Activated T-helper 1 cell treated with anti-CD3 and anti-CD28 coated beads, Interleukin-12 subunit alpha, Interleukin-12 subunit beta, Interleukin-2, Interleukin-4 antibody, amounts not matched to agents 30 ng/mL and 10 ng/mL and 1 ng/mL, durations not matched to agents 14 hours and 24 hours and 36 hours (primary cell): Measurements from ENCODE around the gene ACVRL1. TPM values are rescaled to one million over a fixed set of nuclear protein-coding genes. Genes with fewer than 3 reads are reported as not detected.

Experiments
- DNase-seq: peaks from one replicate; pipeline ENCODE4 v3.0.0; 2021; ENCODE audit warnings: low spot score
- H3K27ac Mint-ChIP-seq: one replicate; pipeline ENCODE4 v1.8.0; 2021; ENCODE audit warnings: mild to moderate bottlenecking, mixed read lengths
- H3K27me3 Mint-ChIP-seq: one replicate; pipeline ENCODE4 v1.8.0; 2022; ENCODE audit warnings: mild to moderate bottlenecking, moderate library complexity, mixed read lengths; ENCODE audit not compliant: insufficient read depth
- H3K36me3 Mint-ChIP-seq: one replicate; pipeline ENCODE4 v1.8.0; 2021; ENCODE audit warnings: low read depth, mixed read lengths
- H3K4me1 Mint-ChIP-seq: one replicate; pipeline ENCODE4 v1.8.0; 2021; ENCODE audit warnings: low read depth, mixed read lengths
- H3K4me3 Mint-ChIP-seq: one replicate; pipeline ENCODE4 v1.8.0; 2021; ENCODE audit warnings: mild to moderate bottlenecking, moderate library complexity, mixed read lengths
- H3K9me3 Mint-ChIP-seq: one replicate; pipeline ENCODE4 v1.8.0; 2021; ENCODE audit warnings: mixed read lengths
- intact Hi-C: fragments of 100-400 bp; cut with micrococcal nuclease; formaldehyde crosslinking; loops from one replicate; pipeline ENCODE4 v1.15.1; 2024
- total RNA-seq: library from RNA; stranded (reverse); gene quantifications from 2 replicates; pipeline ENCODE4 v1.2.3, GENCODE V29; 2022

ACVRL1 gene
- total RNA-seq, 1 donor from 2014 or later, result not detected

- Mint-ChIP-seq H3K36me3 (peaks cover 6% of the 10 kb centered on the region), H3K9me3 (no peaks in the 10 kb centered on the region), H3K27me3 (peaks cover 40% of the 10 kb centered on the region), H3K4me1 (peaks cover 51% of the 10 kb centered on the region), H3K4me3 (peak within 1 kb of the TSS; percentile 89), H3K27ac (peak within 1 kb of the TSS; percentile 67)
- peak; percentile 83 for DNase-seq
- intact Hi-C loops, result loop anchor here (1.0 to 5.0 kb wide), 7 partner anchors 20 to 584 kb away; partner anchors contain the start of genes NR4A1 and TAMALIN
Observed at GRCh38 chr12:51951199-51951842, 44.0 kb downstream of the ACVRL1 start, which contains the start of gene ACVR1B. Gene ACVR1B, plus strand, starts transcription at chr12:51951699. Its CDS starts 45 bp downstream, at chr12:51951744.

- H3K27me3 Mint-ChIP-seq, result peaks cover 40% of the 10 kb centered on the region
- H3K4me1 Mint-ChIP-seq, result peaks cover 51% of the 10 kb centered on the region
- peaks cover 6% of the 10 kb centered on the region for H3K36me3 Mint-ChIP-seq
- no peaks in the 10 kb centered on the region for H3K9me3 Mint-ChIP-seq
- intact Hi-C loops, result loop anchor here (1.0 to 5.0 kb wide), 7 partner anchors 19 to 585 kb away; partner anchors contain the start of genes NR4A1 and TAMALIN
- peak overlapping the region; percentile 40 for H3K27ac Mint-ChIP-seq
- peak overlapping the region; percentile 64 for H3K4me3 Mint-ChIP-seq
- DNase-seq, result no peak
Observed at GRCh38 chr12:51951843-51952722, 44.8 kb downstream of the ACVRL1 start.

GRCh38 chr12:51953089-51953488 is 45.8 kb downstream of the ACVRL1 start:
- intact Hi-C loops, result loop anchor here (5.0 kb wide), 1 partner anchor 586 kb away; no protein-coding TSS in a partner anchor
- H3K4me3 Mint-ChIP-seq, result peak overlapping the region; percentile 64
- H3K4me1 Mint-ChIP-seq, result peaks cover 51% of the 10 kb centered on the region
- H3K9me3 Mint-ChIP-seq, result no peaks in the 10 kb centered on the region
- peaks cover 33% of the 10 kb centered on the region for H3K27me3 Mint-ChIP-seq
- peaks cover 6% of the 10 kb centered on the region for H3K36me3 Mint-ChIP-seq
- DNase-seq, result no peak
- H3K27ac Mint-ChIP-seq, result no peak overlapping the region

- peaks cover 51% of the 10 kb centered on the region for H3K4me1 Mint-ChIP-seq
- peaks cover 6% of the 10 kb centered on the region for H3K36me3 Mint-ChIP-seq
- peak overlapping the region; percentile 24 for H3K4me3 Mint-ChIP-seq
- peaks cover 27% of the 10 kb centered on the region for H3K27me3 Mint-ChIP-seq
- H3K27ac Mint-ChIP-seq, result no peak overlapping the region
- intact Hi-C loops, result loop anchor here (5.0 kb wide), 1 partner anchor 587 kb away; no protein-coding TSS in a partner anchor
- DNase-seq, result no peak
- H3K9me3 Mint-ChIP-seq, result no peaks in the 10 kb centered on the region
Observed at GRCh38 chr12:51953864-51954263, 46.6 kb downstream of the ACVRL1 start.

GRCh38 chr12:51954561-51955361 is 47.5 kb downstream of the ACVRL1 start:
- Mint-ChIP-seq H3K4me1 (peaks cover 50% of the 10 kb centered on the region), H3K9me3 (no peaks in the 10 kb centered on the region), H3K27me3 (peaks cover 21% of the 10 kb centered on the region), H3K36me3 (peaks cover 4% of the 10 kb centered on the region), H3K4me3 (no peak overlapping the region), H3K27ac (no peak overlapping the region)
- no peak for DNase-seq
- intact Hi-C loops, result loop anchor here (5.0 kb wide), 1 partner anchor 587 kb away; no protein-coding TSS in a partner anchor

- peaks cover 45% of the 10 kb centered on the region for H3K4me1 Mint-ChIP-seq
- H3K36me3 Mint-ChIP-seq, result peaks cover 4% of the 10 kb centered on the region
- H3K27me3 Mint-ChIP-seq, result peaks cover 14% of the 10 kb centered on the region
- intact Hi-C loops, result loop anchor here (1.0 kb wide), 1 partner anchor 16 kb away; no protein-coding TSS in a partner anchor
- no peak overlapping the region for H3K27ac Mint-ChIP-seq
- no peak for DNase-seq
- no peak overlapping the region for H3K4me3 Mint-ChIP-seq
- no peaks in the 10 kb centered on the region for H3K9me3 Mint-ChIP-seq
Observed at GRCh38 chr12:51955702-51956101, 48.4 kb downstream of the ACVRL1 start.

- Mint-ChIP-seq H3K27me3 (peaks cover 13% of the 10 kb centered on the region), H3K4me3 (no peak overlapping the region), H3K36me3 (peaks cover 6% of the 10 kb centered on the region), H3K9me3 (no peaks in the 10 kb centered on the region), H3K27ac (no peak overlapping the region), H3K4me1 (peaks cover 26% of the 10 kb centered on the region)
- no peak for DNase-seq
- intact Hi-C loops, result no loop called here
Observed at GRCh38 chr12:51958542-51958941, 51.2 kb downstream of the ACVRL1 start.

GRCh38 chr12:51959211-51959610 is 51.9 kb downstream of the ACVRL1 start:
- Mint-ChIP-seq H3K36me3 (peaks cover 6% of the 10 kb centered on the region), H3K27me3 (peaks cover 8% of the 10 kb centered on the region), H3K4me1 (peaks cover 19% of the 10 kb centered on the region), H3K9me3 (no peaks in the 10 kb centered on the region), H3K4me3 (no peak overlapping the region), H3K27ac (no peak overlapping the region)
- no peak for DNase-seq
- intact Hi-C loops, result no loop called here

- DNase-seq, result no peak
- H3K27ac Mint-ChIP-seq, result no peak overlapping the region
- H3K4me3 Mint-ChIP-seq, result no peak overlapping the region
- peaks cover 8% of the 10 kb centered on the region for H3K27me3 Mint-ChIP-seq
- intact Hi-C loops, result no loop called here
- H3K4me1 Mint-ChIP-seq, result peaks cover 12% of the 10 kb centered on the region
- peaks cover 12% of the 10 kb centered on the region for H3K36me3 Mint-ChIP-seq
- H3K9me3 Mint-ChIP-seq, result no peaks in the 10 kb centered on the region
Observed at GRCh38 chr12:51959921-51960320, 52.6 kb downstream of the ACVRL1 start.

GRCh38 chr12:51960488-51960887 is 53.2 kb downstream of the ACVRL1 start:
- intact Hi-C loops, result no loop called here
- DNase-seq, result no peak
- peaks cover 10% of the 10 kb centered on the region for H3K36me3 Mint-ChIP-seq
- H3K4me3 Mint-ChIP-seq, result no peak overlapping the region
- no peaks in the 10 kb centered on the region for H3K9me3 Mint-ChIP-seq
- H3K4me1 Mint-ChIP-seq, result peaks cover 6% of the 10 kb centered on the region
- H3K27me3 Mint-ChIP-seq, result peaks cover 6% of the 10 kb centered on the region
- no peak overlapping the region for H3K27ac Mint-ChIP-seq

- peaks cover 8% of the 10 kb centered on the region for H3K36me3 Mint-ChIP-seq
- H3K27me3 Mint-ChIP-seq, result peaks cover 10% of the 10 kb centered on the region
- no peak overlapping the region for H3K27ac Mint-ChIP-seq
- no peaks in the 10 kb centered on the region for H3K9me3 Mint-ChIP-seq
- H3K4me1 Mint-ChIP-seq, result peaks cover 2% of the 10 kb centered on the region
- no peak overlapping the region for H3K4me3 Mint-ChIP-seq
- DNase-seq, result no peak
- intact Hi-C loops, result no loop called here
Observed at GRCh38 chr12:51960890-51961289, 53.6 kb downstream of the ACVRL1 start.

- H3K4me1 Mint-ChIP-seq, result no peaks in the 10 kb centered on the region
Observed at GRCh38 chr12:51961834-51962233, 54.5 kb downstream of the ACVRL1 start.

More at GRCh38 chr12:51961834-51962233, 54.5 kb downstream of the ACVRL1 start:
- no peak for DNase-seq
- H3K9me3 Mint-ChIP-seq, result no peaks in the 10 kb centered on the region
- H3K27ac Mint-ChIP-seq, result no peak overlapping the region
- H3K27me3 Mint-ChIP-seq, result peaks cover 11% of the 10 kb centered on the region
- peaks cover 8% of the 10 kb centered on the region for H3K36me3 Mint-ChIP-seq
- intact Hi-C loops, result no loop called here
- no peak overlapping the region for H3K4me3 Mint-ChIP-seq
